H1 (cell line): ENCODE measurements around the gene KCNQ1. TPM values are rescaled to one million over a fixed set of nuclear protein-coding genes. Genes with fewer than 3 reads are reported as not detected.

ENCODE experiments used
- CTCF ChIA-PET: fragments of 300-600 bp; sonication (Branson Sonifier 250); formaldehyde crosslinking; loops from one replicate; lab custom pipeline; 2021; ENCODE audit not compliant: partially characterized antibody; lab: Charles Lee
- POLR2A ChIA-PET: fragments of 300-600 bp; sonication (Branson Sonifier 250); formaldehyde crosslinking; loops from one replicate; lab custom pipeline; 2021; ENCODE audit warnings: inconsistent platforms; ENCODE audit not compliant: partially characterized antibody; lab: Charles Lee
- DNase-seq, 2 experiments: peaks; one replicate each; pipeline versions ENCODE4 v3.0.0 to v3.0.0-alpha.2; 2010 to 2022; ENCODE audit warnings: low spot score in 2 of 2, low read depth in 1 of 2, mixed read lengths in 1 of 2
- FAIRE-seq: peaks from 2 replicates; lab custom pipeline; 2011; peaks lifted over from hg19 to GRCh38; lab: Jason Lieb, UNC
- H2AFZ ChIP-seq: 2 replicates; pipeline ENCODE4 v1.8.1; 2012; ENCODE audit warnings: low read length, inconsistent platforms
- H2AK5ac ChIP-seq: 2 replicates; pipeline ENCODE4 v1.6.1; 2013; ENCODE audit warnings: low read depth, low read length
- H2BK120ac ChIP-seq: replicated peaks from 2 replicates; pipeline ENCODE3; 2013; ENCODE audit warnings: low read depth, low read length, inconsistent platforms
- H2BK12ac ChIP-seq: 2 replicates; pipeline ENCODE4 v1.6.1; 2013; ENCODE audit warnings: low read depth, low read length
- H2BK15ac ChIP-seq: 2 replicates; pipeline ENCODE4 v1.6.1; 2013; ENCODE audit warnings: low read length
- H2BK20ac ChIP-seq: 2 replicates; pipeline ENCODE4 v1.6.1; 2013; ENCODE audit warnings: low read length
- H2BK5ac ChIP-seq: 2 replicates; pipeline ENCODE4 v1.6.1; 2013; ENCODE audit warnings: low read depth, low read length
- H3K14ac ChIP-seq: 2 replicates; pipeline ENCODE4 v1.6.1; 2013; ENCODE audit warnings: inconsistent platforms; ENCODE audit not compliant: insufficient read length
- H3K18ac ChIP-seq: 2 replicates; pipeline ENCODE4 v1.6.1; 2013; ENCODE audit warnings: low read length; ENCODE audit errors: extremely low read depth
- H3K23ac ChIP-seq: 2 replicates; pipeline ENCODE4 v1.6.1; 2013; ENCODE audit warnings: inconsistent platforms; ENCODE audit not compliant: insufficient read length
- H3K23me2 ChIP-seq: 2 replicates; pipeline ENCODE4 v1.6.1; 2013; ENCODE audit warnings: low read depth, low read length
- H3K27ac ChIP-seq: 2 replicates; pipeline ENCODE4 v1.6.1; 2011; ENCODE audit warnings: low read depth, low read length, inconsistent platforms
- H3K27me3 ChIP-seq, 4 experiments: replicated peaks in 1 of 4; 1 replicate in 1 of 4; 2 replicates in 3 of 4; pipeline versions ENCODE4 v1.6.1 to v1.8.1; 2011 to 2013; ENCODE audit warnings: low read length in 3 of 4, mild to moderate bottlenecking in 3 of 4, inconsistent platforms in 2 of 4, mixed read lengths in 2 of 4, moderate library complexity in 1 of 4; ENCODE audit not compliant: control insufficient read depth in 3 of 4, insufficient read depth in 3 of 4; ENCODE audit errors: extremely low read depth in 1 of 4
- H3K36me3 ChIP-seq, 4 experiments: 2 replicates each; pipeline versions ENCODE4 v1.6.1 to v1.8.1; 2011 to 2013; ENCODE audit warnings: mild to moderate bottlenecking in 4 of 4, low read length in 3 of 4, moderate library complexity in 2 of 4, control low read depth in 1 of 4, inconsistent platforms in 1 of 4; ENCODE audit not compliant: insufficient read depth in 4 of 4, control insufficient read depth in 2 of 4
- H3K4ac ChIP-seq: replicated peaks from 2 replicates; pipeline ENCODE3; 2013; ENCODE audit warnings: low read length, low read depth, mixed read lengths, inconsistent platforms; ENCODE audit not compliant: insufficient read length
- H3K4me1 ChIP-seq, 4 experiments: replicated peaks in 1 of 4; 1 replicate in 1 of 4; 2 replicates in 3 of 4; pipeline versions ENCODE4 v1.6.1 to v1.8.1; 2011 to 2013; ENCODE audit warnings: low read length in 3 of 4, inconsistent platforms in 2 of 4, mixed read lengths in 1 of 4; ENCODE audit not compliant: insufficient read depth in 4 of 4, control insufficient read depth in 3 of 4
- H3K4me2 ChIP-seq, 2 experiments: 2 replicates each; pipeline versions ENCODE4 v1.6.1 to v1.8.1; 2011 to 2013; ENCODE audit warnings: low read depth in 2 of 2, low read length in 2 of 2, control low read depth in 1 of 2, inconsistent platforms in 1 of 2, mild to moderate bottlenecking in 1 of 2; ENCODE audit not compliant: insufficient read depth in 1 of 2
- H3K4me3 ChIP-seq, 4 experiments: fragments of 200-600, 300-600 bp in 1 of 4; sonication (generic), shearing (Covaris generic), sonication (Bioruptor Twin) in 1 of 4; 2 replicates each; pipeline versions ENCODE4 v1.5.1 to v1.8.1; 2011 to 2016; ENCODE audit warnings: low read length in 4 of 4, low read depth in 3 of 4, control low read depth in 2 of 4, inconsistent platforms in 2 of 4, mild to moderate bottlenecking in 2 of 4, mixed read lengths in 1 of 4, moderate library complexity in 1 of 4; ENCODE audit not compliant: insufficient read depth in 2 of 4; ENCODE audit errors: extremely low read depth in 1 of 4
- H3K56ac ChIP-seq: replicated peaks from 2 replicates; pipeline ENCODE3; 2013; ENCODE audit warnings: low read depth, mild to moderate bottlenecking, mixed read lengths, low read length, inconsistent platforms; ENCODE audit not compliant: insufficient read length
- H3K79me1 ChIP-seq: 2 replicates; pipeline ENCODE4 v1.6.1; 2013; ENCODE audit warnings: low read depth, low read length, control low read depth
- H3K79me2 ChIP-seq, 2 experiments: 2 replicates each; pipeline versions ENCODE4 v1.6.1 to v1.8.1; 2012 to 2013; ENCODE audit warnings: low read length in 2 of 2, mild to moderate bottlenecking in 2 of 2, inconsistent platforms in 1 of 2; ENCODE audit not compliant: insufficient read depth in 2 of 2, control insufficient read depth in 1 of 2
- H3K9ac ChIP-seq, 4 experiments: replicated peaks in 1 of 4; 1 replicate in 1 of 4; 2 replicates in 3 of 4; pipeline versions ENCODE4 v1.6.1 to v1.8.1; 2011 to 2013; ENCODE audit warnings: low read depth in 3 of 4, low read length in 3 of 4, control low read depth in 2 of 4, mild to moderate bottlenecking in 2 of 4, moderate library complexity in 2 of 4, inconsistent platforms in 1 of 4; ENCODE audit errors: extremely low read depth in 1 of 4
- H3K9me3 ChIP-seq, 2 experiments: 2 replicates each; pipeline versions ENCODE4 v1.6.1 to v1.8.1; 2012 to 2013; ENCODE audit warnings: mild to moderate bottlenecking in 2 of 2, moderate library complexity in 2 of 2, control low read depth in 1 of 2, inconsistent platforms in 1 of 2, low read depth in 1 of 2, low read length in 1 of 2, mixed read lengths in 1 of 2; ENCODE audit not compliant: insufficient read depth in 2 of 2
- H4K20me1 ChIP-seq, 2 experiments: replicated peaks in 1 of 2; 2 replicates each; pipeline versions ENCODE3 to v1.8.1; 2011 to 2013; ENCODE audit warnings: inconsistent platforms in 2 of 2, low read length in 2 of 2, mild to moderate bottlenecking in 1 of 2; ENCODE audit not compliant: insufficient read depth in 2 of 2, control insufficient read depth in 1 of 2
- H4K5ac ChIP-seq: 2 replicates; pipeline ENCODE4 v1.6.1; 2013; ENCODE audit warnings: low read length, low read depth, mixed read lengths, inconsistent platforms; ENCODE audit not compliant: insufficient read length
- H4K8ac ChIP-seq: 2 replicates; pipeline ENCODE4 v1.8.0; 2013; ENCODE audit warnings: mild to moderate bottlenecking, moderate library complexity, low read length, inconsistent platforms; ENCODE audit not compliant: insufficient read depth; ENCODE audit errors: extremely low read depth
- H4K91ac ChIP-seq: replicated peaks from 2 replicates; pipeline ENCODE3; 2013; ENCODE audit warnings: low read length, mixed read lengths, inconsistent platforms; ENCODE audit not compliant: insufficient read length
- ATF2 ChIP-seq: IDR thresholded peaks from 2 replicates; pipeline ENCODE4 v1.6.1; 2012; ENCODE audit warnings: low read length, inconsistent platforms
- ATF3 ChIP-seq: IDR thresholded peaks from 2 replicates; pipeline ENCODE4 v1.6.1; 2011; ENCODE audit warnings: low read depth, mild to moderate bottlenecking, low read length; ENCODE audit not compliant: insufficient read depth
- FOSL1 ChIP-seq: IDR thresholded peaks from 2 replicates; pipeline ENCODE4 v1.6.1; 2011; ENCODE audit warnings: mild to moderate bottlenecking, low read depth, low read length, moderate library complexity; ENCODE audit not compliant: insufficient read depth
- MAFK ChIP-seq: IDR thresholded peaks from 2 replicates; pipeline ENCODE4 v1.6.1; 2012; ENCODE audit warnings: low read depth, mild to moderate bottlenecking, improper control_type of control experiment, low read length
- USF2 ChIP-seq: IDR thresholded peaks from 2 replicates; pipeline ENCODE4 v1.6.1; 2011; ENCODE audit warnings: low read length, improper control_type of control experiment
- WGBS, 2 experiments: shearing (Covaris generic) in 1 of 2; methylation state at CpG; one replicate each; pipeline versions ENCODE4 v1.1.6 to v1.1.7; 2013 to 2015; ENCODE audit warnings: low lambda C conversion rate in 2 of 2, mixed read lengths in 2 of 2, inconsistent platforms in 1 of 2, low coverage in 1 of 2, missing lambda C conversion rate in 1 of 2; ENCODE audit not compliant: insufficient replicate concordance in 2 of 2, insufficient coverage in 1 of 2, insufficient read length in 1 of 2; ENCODE audit errors: extremely low coverage in 1 of 2, missing lambda C conversion rate in 1 of 2; 5-methylcytosine and 5-hydroxymethylcytosine counted together
- polyA plus RNA-seq, 7 experiments: library from polyadenylated mRNA; depleted of rRNA in 3 of 7; stranded (reverse) in 5 of 7; unstranded in 2 of 7; fragments of >200 nt in 5 of 7; fragments of 200-250 nt in 2 of 7; gene quantifications; 1 replicate in 5 of 7; 2 replicates in 1 of 7; 4 replicates in 1 of 7; pipeline versions ENCODE4 v1.2.1 to v1.2.3, GENCODE V29; 2011 to 2013; ENCODE audit warnings: missing spikeins in 2 of 7, mixed read lengths in 2 of 7
- total RNA-seq: library from RNA; stranded (reverse); fragmentation: NEBNext Ultra II Directional; extraction: Animal tissue kit (Norgen Biotek cat#: 25700); gene quantifications from 2 replicates; pipeline ENCODE4 v1.2.1, GENCODE V29; 2021

KCNQ1 gene
- total and polyA plus RNA-seq, 2 of the 8 experiments (the other 6 are each of a cell fraction or from before 2014, with no cell fraction given): 1.9 to 2.0 TPM

- Histone ChIP-seq H3K79me2 (no peaks in the 10 kb centered on the region), H2BK5ac (no peak overlapping the region), H2BK15ac (no peak overlapping the region), H2AK5ac (no peak overlapping the region; the same call in 1 of the 2 replicates), H4K20me1 (peaks cover 0 to 2% of the 10 kb centered on the region in 2 experiments), H2BK120ac (no peak overlapping the region), H3K9ac (no peak overlapping the region), H3K9me3 (no peaks in the 10 kb centered on the region), H3K14ac (no peak overlapping the region), H4K91ac (no peak overlapping the region), H3K56ac (no peak overlapping the region), H2BK20ac (no peak overlapping the region), H3K36me3 (no peaks in the 10 kb centered on the region), H2AFZ (no peak overlapping the region), H3K27me3 (peaks cover 0 to 40% (median 19%) of the 10 kb centered on the region in 4 experiments; a peak in 6 of 7 replicates), H3K4me1 (peaks cover 3 to 21% (median 9%) of the 10 kb centered on the region in 4 experiments), H4K8ac (no peak overlapping the region), H2BK12ac (no peak overlapping the region), H3K4me2 (no peak overlapping the region), H3K27ac (no peak overlapping the region), H3K4ac (no peak overlapping the region), H3K79me1 (no peaks in the 10 kb centered on the region), H3K18ac (no peak overlapping the region), H4K5ac (no peak overlapping the region), H3K23ac (no peak overlapping the region), H3K4me3 (no peak overlapping the region), H3K23me2 (peaks cover 10% of the 10 kb centered on the region; the same call in 1 of the 2 replicates)
- FAIRE-seq (no peak), DNase-seq (no peak)
- 85% methylated on average over 15 of the region's 15 CpGs; no CpG with 5 or more reads in 1 of the 2 experiments for WGBS, 2 experiments
- POLR2A ChIA-PET: no interaction called here
- CTCF ChIA-PET: interaction anchor here (1.2 to 1.9 kb wide), 2 partner anchors 66 to 80 kb away, joined by 3 to 4 read pairs; no protein-coding TSS in a partner anchor
- TF ChIP-seq ATF3: no peak
- TF ChIP-seq USF2: no peak
- no peak for TF ChIP-seq ATF2
- no peak for TF ChIP-seq FOSL1
- no peak for TF ChIP-seq MAFK
These were observed 364.3 kb downstream of the KCNQ1 start for GRCh38 chr11:2808850-2809846.
